ENCODE data around the gene MYL5.

The MYL5 gene

DNA sequence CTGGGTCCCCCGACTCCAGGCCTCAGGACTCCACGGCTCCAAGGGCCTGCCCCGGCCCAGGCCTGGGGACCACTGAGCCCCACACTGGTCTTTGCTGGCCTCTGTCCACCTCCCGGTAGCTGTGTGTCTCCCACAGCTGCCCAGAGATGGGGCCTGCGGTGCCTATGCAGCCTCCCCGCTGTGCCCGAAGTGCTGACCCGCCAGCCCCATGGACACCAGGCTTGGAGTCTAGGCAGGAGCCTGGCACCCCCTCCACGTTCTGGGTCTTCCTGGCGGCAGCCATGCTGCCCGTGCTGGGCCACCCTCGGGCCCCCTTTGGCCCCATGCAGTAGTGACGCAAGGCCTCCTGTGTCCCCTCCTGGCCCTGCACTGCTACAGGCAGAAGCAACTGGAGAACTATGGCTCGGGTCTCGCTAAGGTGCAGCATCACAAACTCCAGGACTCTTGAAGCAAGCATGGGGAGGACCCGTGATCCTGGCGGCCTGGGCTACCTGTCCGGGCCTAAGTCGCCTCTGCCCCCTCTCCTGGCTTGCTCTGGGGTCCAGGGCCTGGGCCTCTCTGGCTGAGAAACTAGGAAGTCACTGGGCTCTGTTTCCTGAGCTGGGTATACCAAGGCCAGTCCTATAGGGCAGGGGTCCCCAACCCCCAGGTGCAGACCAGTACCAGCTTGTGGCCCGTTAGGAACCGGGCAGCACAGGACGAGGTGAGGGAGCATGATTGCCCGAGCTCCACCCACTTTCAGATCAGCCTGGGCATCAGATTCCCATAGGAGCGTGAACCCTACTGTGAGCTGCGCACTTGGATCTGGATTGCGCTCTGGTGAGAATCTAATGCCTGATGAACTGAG is 917 bp downstream of the MYL5 start:
- DNase-seq = no peak

DNA sequence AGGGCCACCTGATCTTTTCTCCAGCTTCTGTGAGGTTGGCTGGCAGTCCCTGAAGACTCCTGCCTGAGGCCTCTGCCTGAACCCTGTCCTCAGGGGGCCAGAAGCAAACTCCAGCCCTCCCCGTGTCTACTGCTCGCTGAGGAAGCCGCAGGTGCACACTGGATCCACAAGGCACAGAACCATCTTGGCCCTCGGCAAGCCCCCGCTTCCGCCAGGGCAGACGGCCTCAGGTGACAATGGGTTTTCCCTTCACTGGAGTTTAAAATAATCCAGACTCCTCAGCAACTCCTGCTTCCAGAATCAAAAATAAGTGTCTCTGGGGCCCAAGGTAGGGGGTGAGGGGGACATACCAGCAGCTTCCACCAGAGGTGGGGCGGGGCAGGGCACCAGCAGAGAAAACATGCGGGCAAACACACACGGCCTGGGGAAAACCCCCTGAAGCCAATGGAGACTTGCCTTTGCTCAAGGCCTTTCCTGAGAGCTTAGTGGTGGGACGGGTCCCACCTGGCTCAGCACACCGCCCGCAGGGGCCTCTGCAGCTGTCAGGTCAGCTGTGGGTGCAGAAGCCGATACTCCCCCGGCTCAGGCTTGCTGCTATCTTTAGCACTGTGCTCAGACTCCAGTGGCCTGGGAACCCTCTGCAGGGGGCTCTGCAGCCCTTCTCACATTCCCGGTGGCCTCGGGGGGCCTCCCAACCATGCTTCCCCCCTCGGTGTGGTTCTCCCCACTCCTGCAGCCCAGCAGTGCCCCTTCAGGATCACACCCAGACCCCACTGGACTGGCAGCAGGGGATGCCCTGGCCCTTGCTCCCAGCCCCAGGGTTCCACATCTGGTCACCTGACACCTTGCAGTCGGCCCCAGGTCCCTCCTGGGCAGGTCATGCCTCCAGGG is 1.9 kb downstream of the MYL5 start:
- DNase-seq = no peak

GRCh38 chr4:676871-677235 is 2.5 kb downstream of the MYL5 start:
- no peak for DNase-seq

- no peak for DNase-seq
Observed at GRCh38 chr4:677431-678293, 3.3 kb downstream of the MYL5 start.

DNA sequence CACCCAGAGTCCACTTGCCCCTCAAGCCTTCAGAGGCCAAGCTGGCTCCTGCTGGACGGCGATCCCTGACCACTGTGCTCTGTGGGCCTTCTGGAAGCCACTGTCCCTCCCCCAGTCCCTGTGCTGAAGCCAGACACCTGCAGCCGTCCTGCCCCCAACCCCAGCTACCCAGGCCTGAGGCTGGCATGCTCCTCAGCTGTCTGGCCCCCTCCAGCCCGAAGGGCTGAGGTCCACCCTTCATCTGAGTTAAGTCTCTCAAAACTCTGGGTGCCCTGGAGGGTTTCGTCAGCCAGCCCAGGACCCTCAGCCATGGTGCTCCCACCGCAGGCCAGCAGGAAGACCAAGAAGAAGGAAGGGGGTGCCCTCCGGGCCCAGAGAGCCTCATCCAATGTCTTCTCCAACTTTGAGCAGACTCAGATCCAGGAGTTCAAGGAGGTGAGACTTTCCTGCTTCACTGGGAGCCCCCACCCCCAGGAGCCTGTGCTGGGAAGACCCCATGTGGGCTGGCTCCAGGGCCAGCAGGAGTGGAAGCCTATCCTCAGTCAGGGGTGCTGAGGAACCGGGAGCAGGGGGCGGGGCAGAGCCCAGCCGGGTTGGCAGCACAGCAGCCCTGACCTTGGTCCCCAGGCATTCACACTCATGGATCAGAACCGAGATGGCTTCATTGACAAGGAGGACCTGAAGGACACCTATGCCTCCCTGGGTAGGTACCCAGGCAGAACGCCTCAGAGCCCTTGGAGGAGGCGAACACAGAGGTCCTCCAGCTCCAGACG is 4.2 kb downstream of the MYL5 start:
- no peak for DNase-seq

DNA sequence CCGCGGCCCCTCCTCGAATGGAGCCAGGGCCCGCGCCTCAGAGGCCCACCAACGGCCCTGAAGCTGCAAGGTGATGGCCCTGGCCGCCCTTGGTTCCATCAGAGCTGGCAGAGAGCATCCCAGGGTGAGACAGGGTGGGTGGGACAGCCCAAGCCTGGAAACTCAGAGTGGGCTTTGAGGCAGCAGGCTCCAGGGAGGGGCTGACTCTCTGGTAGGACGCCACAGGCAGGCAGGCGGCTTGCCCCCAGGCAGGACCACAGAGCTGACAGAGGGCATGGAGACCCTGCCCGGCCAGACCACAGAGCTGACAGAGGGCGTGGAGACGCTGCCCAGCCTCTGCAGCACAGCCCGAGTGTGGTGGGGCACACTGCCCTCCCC is 4.8 kb downstream of the MYL5 start:
- no peak for DNase-seq

GRCh38 chr4:679629-680028 is 5.3 kb downstream of the MYL5 start:
- DNase-seq = no peak

DNA sequence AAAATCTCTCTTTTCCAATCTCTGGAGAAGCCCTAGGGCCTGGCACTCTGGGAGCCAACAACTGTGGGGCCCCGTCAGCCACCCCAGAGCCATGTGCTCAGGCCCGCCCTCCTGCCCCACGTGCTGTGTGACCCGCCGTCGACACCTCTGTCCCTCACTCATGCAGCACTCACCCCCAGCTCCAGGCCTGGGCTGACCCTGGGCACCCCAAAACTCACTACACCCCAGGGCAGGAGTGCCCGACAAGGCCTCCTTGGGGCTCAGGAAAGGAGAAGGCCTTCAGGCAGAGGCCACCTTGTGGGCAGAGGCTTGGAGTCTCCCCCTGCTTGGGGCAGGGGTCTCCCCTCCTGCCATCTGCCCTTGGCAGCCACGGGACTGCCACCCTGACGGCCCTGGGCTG is 5.7 kb downstream of the MYL5 start:
- no peak for DNase-seq

- no peak for DNase-seq
Observed at GRCh38 chr4:680551-680927, 6.2 kb downstream of the MYL5 start.

DNA sequence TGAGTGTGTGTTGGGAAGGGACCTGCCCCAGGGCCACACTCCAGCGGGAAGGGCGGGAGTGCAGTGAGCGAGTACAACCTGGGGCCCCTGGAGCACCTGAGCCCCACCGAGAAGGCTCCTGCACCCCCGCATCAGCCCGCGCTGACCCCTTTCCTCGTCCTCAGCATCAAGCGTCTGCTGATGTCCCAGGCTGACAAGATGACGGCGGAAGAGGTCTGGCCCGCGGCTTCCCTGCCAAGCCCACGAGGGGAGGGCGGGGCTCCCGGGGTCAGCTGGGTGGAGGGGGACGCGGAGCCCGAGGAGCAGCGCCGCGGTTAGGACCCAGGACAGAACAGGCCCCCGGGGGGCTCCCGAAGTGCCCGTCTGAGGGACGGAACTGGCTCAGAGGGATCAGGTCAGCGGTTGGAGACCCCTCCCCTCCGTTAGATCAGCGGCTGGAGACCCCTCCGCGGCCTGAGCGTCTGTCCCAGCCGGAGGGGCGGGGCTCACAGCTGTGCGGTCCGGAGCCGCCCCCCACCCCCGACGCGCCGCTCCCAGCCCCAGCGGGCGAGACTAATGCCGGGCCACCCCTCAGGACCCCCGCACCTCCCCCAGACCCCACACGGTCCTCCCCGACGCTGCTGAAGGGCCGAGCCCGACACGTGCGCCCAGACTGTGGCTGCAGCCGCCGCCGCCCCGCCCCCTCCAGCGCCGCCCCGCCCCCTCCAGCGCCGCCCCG is 6.7 kb downstream of the MYL5 start:
- peak; percentile 25 for DNase-seq

- peak; percentile 47 for DNase-seq
Observed at GRCh38 chr4:681736-682451, 7.6 kb downstream of the MYL5 start.

DNA sequence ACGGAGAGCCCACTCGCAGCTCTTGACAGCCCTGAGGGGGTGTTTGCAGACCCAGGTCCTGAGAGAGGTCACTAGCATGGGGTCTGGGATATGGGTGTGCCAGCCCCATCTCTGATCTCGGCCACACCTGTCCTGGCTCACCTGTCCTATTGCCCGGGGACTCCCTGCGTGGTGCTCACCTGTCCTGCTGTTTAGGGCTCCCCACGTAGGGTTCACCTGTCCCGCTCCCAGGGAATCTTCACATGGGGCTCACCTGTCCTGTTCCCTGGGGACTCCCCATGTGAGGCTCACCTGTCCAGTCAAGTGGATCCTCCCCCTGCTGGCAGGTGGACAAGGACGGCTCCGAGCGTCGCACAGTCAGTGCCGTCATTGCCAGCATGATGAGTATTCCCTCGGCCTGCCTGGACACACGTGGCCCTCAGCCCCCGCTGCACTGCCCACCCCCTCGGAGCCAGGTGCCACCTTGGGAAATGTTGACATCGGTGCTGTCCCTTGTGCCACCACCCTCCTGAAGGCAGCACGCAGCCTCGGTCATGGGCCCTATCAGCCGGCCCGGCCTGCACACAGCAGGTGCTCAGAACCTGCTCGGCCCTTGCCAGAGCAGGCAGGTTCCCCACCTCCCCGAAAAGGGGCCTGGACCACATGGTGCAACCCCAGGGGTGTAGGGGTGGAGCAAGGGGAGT is 8.3 kb downstream of the MYL5 start:
- no peak for DNase-seq

DNA sequence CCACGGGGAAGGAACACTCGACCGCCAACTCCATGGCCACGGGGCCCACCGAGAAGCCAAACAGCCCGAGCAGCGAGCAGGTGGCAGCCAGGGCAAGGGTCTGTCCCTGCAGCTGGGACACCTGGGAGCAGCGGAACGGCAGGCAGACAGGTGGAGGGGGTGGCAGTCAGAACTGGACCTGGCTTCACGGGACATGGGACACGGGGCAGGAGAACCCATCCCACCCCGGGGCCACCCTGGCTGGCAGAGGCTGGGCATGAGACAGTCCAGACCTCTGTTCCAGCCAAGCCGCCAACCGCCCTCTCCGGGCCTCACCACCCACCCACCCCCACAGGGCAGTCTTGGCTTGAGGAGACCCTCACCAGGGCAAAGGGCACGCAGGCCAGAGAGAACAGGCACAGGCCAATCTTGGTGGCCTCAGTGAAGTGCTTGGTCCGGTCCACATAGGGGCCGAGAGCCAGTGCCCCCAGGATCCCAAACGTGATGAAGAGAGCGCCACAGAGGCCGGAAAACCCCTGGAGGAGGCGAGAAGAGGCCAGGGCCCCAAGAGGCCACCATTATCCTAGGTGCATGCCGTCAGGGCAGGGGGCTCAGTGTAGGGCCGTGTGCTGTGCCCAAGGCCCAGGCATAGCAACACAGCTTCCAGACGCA is 9.0 kb downstream of the MYL5 start:
- no peak for DNase-seq

- DNase-seq = no peak
Observed at GRCh38 chr4:683982-684622, 9.8 kb downstream of the MYL5 start.

GRCh38 chr4:684623-685327 is 10.4 kb downstream of the MYL5 start:
- DNase-seq = no peak

DNA sequence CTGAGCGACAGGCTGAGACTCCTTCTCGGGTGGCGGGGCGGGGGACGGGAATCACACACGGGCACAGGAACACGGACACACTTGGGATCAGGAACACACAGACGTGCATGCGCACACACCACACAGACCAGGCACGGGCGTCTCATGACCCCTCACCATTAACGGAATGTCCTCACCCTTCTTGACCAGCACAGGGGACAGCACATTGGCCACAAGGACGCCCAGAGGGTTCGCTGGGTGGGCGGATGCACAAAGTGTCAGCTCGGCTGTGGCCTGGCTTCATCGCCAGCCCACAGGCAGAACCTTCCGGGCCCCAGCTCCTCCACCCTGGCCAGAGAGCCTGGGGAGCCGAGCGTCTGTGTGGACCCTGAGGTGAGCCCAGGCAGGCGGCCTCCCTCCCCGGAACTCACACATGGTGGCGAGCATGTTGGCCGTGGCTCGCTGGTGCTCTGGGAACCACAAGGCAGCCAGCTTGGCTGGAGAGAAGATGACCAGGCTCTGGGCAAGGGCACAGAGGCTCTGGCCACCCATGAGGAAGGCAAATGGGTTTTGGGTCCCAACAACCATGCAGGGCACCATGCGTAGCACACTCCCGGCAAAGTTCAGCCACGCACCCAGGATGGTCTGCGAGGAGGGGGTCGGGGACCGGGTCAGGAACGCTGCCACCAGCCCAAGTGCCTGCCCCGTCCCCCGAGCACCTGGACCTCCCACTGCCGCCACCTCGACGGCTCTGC is 11.5 kb downstream of the MYL5 start:
- DNase-seq = no peak

GRCh38 chr4:686413-687040 is 12.2 kb downstream of the MYL5 start:
- DNase-seq = no peak

Measured in central memory CD4-positive, alpha-beta T cell (primary cell).